AG10803 (cell line): ENCODE measurements around the gene NF1.
A peak's percentile ranks its signal among the peaks of the same experiment; 100 is the strongest.
"Not testable (repeated sequence)": the region's sequence is repeated elsewhere in the genome, so short reads cannot be mapped to it uniquely, and the experiment has no call there.

Experiments
- DNase-seq: peaks from one replicate; pipeline ENCODE4 v3.0.0; 2010; ENCODE audit warnings: low read depth
- H3K4me3 ChIP-seq: 2 replicates; pipeline ENCODE4 v1.5.1; 2011; ENCODE audit warnings: mild to moderate bottlenecking, low read length, control low read depth
- CTCF ChIP-seq: conservative IDR thresholded peaks from 2 replicates; pipeline ENCODE4 v1.5.1; 2011; ENCODE audit warnings: mild to moderate bottlenecking, low read length, control low read depth, inconsistent platforms

NF1 gene

GRCh38 chr17:31158746-31159377, 64.1 kb downstream of the NF1 start:
- H3K4me3 ChIP-seq, result no peak overlapping the region
- DNase-seq, result no peak
- TF ChIP-seq CTCF, result no peak

GRCh38 chr17:31163091-31163781, 68.5 kb downstream of the NF1 start:
- H3K4me3 ChIP-seq, result no peak overlapping the region
- no peak for TF ChIP-seq CTCF
- no peak for DNase-seq

DNA sequence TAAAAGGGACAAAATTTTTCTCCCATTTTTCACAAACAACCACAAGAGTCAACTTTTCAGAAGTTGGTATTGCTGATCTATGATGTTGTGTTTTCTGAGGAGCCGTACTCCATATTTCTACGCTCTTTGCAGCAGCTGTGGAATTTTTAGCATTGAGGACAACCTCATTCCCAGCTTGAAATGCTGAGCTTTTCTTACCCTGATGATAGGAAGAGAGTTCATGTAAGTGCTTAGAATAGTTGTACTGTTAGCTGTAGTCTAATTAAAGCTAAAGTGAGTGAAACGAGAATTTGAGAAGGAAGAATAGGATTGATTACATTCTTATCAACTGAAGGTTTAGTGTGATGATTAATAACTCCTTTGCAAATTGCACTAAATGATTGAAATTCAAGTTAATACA, 72.3 kb downstream of the NF1 start:
- H3K4me3 ChIP-seq, result no peak overlapping the region
- DNase-seq, result no peak
- TF ChIP-seq CTCF, result no peak

- DNase-seq, result peak; percentile 14
- TF ChIP-seq CTCF, result no peak
- H3K4me3 ChIP-seq, result no peak overlapping the region
Observed at GRCh38 chr17:31171701-31172100, 76.9 kb downstream of the NF1 start.

- no peak for TF ChIP-seq CTCF
- no peak for DNase-seq
- no peak overlapping the region for H3K4me3 ChIP-seq
Observed at GRCh38 chr17:31172388-31172787, 77.6 kb downstream of the NF1 start.

DNA sequence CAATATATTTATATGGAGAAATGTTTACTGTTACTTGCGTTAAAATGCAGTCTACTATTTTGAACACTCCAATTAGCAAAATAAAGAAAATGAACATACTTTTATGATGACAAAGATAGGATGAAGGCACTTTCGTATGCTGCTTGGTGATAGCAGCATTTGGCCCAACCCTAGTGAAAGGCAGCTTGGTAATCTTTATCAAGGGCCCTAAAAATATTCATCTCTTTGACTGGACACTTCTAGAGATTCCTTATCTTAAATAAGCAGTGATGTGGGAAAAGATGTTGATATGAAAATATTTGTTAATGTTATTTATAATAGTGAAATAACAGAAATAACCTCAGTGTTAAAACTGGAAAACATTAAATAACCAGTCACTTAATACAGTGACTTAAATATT, 79.4 kb downstream of the NF1 start:
- no peak for DNase-seq
- TF ChIP-seq CTCF, result no peak
- no peak overlapping the region for H3K4me3 ChIP-seq

GRCh38 chr17:31175237-31175636, 80.5 kb downstream of the NF1 start:
- no peak for TF ChIP-seq CTCF
- no peak overlapping the region for H3K4me3 ChIP-seq
- no peak for DNase-seq

- DNase-seq, H3K4me3 ChIP-seq: not testable (repeated sequence)
Observed at GRCh38 chr17:31176143-31176542, 81.4 kb downstream of the NF1 start.

DNA sequence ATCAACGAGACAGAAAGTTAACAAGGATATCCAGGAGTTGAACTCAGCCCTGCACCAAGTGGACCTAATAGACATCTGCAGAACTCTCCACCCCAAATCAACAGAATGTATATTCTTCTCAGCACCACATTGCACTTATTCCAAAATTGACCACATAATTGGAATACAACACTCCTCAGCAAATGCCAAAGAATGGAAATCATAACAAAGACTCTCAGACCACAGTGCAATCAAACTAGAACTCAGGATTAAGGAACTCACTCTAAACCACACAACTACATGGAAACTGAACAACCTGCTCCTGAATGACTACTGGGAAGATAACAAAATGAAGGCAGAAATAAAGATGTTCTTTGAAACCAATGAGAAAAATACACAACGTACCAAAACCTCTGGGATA, 84.2 kb downstream of the NF1 start:
- peak; percentile 25 for DNase-seq
- not testable (repeated sequence) for H3K4me3 ChIP-seq
